NCI-H524 treated with DMSO at 0.1 percent for 48 hours (cell line): ENCODE data around the gene HSBP1L1.

Experiments used
- DNase-seq: peaks from one replicate; lab custom pipeline; 2025; lab: John Stamatoyannopoulos, UW

Gene HSBP1L1

DNA sequence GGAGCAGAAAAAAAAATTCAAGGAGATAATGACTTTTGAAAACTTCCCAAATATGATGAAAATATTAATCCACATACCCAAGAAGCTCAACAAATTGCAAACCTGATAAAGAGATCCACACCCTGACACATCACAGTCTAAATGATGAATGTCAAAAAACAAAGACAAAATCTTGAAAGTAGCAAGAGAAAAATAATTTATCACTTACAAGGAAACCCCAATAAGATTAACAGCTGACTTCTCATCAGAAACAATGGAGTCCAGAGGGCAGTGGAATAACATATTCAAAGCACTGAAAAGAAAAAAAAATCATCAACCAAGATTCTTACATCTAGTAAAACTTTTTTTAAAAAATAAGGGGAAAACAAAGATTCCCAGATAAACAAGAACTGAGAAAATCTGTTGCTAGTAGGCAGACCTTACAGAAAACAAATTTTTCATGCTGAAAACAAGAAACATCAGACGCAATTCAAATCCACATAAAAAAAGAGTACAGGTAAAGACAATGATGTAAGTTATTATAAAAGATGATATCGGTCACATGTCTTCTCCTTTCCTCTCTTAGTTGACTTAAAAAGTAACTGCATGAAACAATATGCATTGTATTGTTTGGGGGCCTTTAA, 34.3 kb upstream of the HSBP1L1 start:
- DNase-seq = no peak

DNA sequence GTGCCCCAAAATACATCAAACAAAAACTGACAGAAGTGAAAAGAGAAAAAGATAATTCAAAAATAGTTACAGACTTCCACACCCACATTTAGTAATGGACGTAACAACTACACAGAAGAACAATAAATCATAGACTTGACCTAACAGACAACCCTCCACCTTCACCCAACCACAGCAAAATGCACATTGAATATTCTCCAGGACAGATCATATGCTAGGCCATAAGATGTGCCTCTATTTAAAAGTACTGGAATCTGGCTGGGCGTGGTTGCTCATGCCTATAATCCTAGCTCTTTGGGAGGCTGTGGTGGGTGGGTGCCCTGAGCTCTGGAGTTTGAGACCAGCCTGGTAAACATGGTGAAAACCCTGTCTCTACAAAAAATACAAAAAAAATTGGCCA, 33.0 kb upstream of the HSBP1L1 start:
- DNase-seq = no peak

DNA sequence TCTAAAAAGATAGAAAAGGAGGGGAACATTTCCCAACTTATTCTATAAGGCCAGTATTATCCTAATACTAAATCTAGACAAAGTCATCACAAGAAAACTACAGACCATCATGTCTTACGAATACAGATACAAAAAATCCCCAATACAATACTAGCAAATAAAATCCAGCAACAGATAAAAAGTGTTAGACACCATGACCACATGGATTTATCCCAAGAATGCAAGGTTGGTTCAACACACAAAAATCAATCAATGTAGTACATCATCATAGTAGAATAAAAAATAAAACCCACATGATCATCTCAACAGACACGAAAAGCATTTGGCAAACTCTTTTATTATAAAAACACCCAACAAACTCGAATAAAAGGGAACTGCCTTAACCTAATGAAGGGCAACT, 31.5 kb upstream of the HSBP1L1 start:
- no peak for DNase-seq

DNA sequence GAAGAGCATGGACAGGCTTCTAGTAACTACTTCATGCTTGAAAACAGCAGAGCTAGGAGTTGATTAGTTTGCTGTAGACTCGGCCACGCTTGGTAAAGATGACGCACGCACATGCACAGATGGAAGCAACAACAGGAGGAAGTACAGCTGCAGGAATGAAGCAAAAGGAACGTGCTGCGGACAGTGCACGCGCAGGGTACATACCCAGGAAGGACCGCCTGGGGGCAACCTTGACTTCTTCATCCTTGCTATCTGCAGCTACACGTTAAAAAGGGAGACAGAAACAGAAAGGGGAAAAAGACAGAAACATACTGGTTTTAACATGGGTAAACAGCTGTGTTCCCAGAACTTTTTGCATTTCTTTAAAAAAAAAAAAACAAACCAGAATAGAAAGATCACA, 30.7 kb upstream of the HSBP1L1 start:
- no peak for DNase-seq

DNA sequence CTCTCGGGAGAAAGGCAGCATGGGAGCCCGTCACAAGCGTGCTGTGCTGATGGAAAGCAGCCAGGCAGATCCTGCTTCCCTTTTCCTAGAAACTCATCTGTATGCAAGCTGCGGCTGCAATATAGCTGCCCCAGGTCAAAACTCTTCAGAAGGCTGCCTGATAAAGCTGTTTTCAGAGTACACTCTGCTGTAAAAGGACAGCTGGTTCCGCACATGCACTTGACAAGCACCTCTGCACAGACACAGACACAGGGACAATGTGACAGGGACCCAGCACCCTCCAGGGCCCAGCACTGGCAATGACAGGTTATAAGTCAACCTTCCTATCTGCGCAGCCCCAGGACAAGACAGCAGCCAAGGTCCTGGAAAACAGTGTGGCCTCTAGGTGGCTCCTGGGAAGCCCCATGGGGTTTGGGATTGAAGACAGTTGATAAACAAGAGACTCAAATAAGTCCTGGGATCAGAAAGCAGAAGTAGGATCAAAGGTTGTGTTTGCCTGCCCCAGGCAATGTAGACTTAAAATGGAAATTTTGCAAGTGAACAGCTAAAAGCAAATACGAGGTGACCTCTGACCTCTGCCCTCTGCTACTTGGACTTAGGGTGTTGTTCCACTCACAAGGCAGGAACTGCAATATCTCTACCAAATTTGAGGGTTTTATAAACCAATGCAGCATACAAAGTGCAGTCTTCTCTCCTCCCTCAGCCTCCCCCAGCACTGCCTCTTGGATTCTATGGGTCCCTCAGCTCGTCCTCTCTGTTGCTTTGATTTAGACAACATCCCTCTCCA, 29.9 kb upstream of the HSBP1L1 start:
- DNase-seq = no peak

DNA sequence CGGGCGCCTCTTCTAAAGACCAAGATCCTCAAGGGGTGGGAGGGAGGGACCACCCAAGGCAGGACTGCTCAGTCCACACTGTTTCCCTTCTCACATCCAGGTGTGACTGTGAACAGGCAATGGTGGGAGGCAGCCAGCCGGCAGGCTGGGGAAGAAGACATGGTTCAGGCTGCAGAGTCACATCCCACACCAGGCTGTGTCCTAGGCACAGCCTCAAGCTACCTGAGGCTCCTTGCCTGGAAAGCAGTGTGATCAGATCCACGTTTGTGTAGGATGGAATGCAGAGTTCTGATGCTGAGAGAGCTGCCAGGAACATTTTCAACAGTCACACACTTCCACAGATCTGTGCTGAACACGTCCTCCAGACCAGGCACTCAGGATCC, 29.4 kb upstream of the HSBP1L1 start:
- DNase-seq = no peak

DNA sequence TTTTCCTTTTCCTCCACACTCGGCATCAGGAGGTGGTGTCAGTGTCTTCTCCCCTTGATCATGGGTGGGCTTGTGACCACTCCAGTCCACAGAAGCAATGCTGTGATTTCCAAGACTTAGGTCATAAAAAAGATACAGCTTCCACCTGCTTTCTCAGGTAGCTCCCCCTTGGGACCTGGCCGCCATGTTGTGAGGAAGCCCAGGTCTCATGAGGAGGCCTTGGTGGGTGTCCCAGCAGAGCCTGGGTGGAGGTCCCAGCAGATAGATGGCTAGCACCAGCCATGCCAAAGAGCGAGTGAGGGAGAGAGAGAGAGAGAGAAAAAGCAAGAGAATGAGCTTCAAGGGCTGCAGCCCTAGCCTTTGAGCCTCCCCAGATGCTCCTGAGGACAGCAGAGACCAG, 28.9 kb upstream of the HSBP1L1 start:
- no peak for DNase-seq

DNA sequence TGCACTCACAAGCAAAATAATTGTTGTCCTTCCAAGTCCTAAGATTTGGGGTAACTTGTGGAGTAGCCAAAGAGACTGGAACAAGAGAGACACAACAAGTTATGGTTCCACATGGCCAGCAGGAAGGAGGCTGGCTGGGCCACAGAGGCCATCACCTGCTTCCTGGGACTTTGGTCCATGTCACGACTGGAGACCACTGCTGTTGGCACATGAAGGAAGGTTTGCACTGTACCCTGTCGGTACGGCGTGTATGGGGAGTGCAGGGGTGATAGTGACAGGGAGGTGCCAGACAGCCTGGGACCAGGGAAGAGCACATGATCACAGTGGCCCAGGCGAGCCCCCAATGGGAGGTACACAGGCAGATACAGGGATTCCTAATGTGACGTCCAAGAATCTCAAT, 28.5 kb upstream of the HSBP1L1 start:
- no peak for DNase-seq

DNA sequence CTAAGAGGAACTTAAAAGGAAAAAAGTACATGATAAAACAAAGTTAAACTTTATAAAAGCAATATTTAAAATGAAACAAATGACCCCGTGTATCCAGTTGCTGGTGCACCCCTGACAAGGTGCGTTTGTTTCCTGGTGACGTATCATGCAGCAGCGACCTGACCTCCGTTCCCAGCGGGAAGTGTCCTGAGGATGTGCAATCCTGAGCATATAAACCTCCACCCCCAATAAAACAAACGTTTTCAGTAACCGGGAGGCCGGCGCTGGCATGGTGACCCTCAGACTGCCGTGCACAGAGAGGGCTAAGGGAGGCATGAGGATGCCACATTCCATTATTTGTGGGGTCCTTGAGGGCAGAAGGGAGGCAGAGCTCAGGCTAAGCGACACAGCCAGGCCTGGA, 27.8 kb upstream of the HSBP1L1 start:
- DNase-seq = no peak

DNA sequence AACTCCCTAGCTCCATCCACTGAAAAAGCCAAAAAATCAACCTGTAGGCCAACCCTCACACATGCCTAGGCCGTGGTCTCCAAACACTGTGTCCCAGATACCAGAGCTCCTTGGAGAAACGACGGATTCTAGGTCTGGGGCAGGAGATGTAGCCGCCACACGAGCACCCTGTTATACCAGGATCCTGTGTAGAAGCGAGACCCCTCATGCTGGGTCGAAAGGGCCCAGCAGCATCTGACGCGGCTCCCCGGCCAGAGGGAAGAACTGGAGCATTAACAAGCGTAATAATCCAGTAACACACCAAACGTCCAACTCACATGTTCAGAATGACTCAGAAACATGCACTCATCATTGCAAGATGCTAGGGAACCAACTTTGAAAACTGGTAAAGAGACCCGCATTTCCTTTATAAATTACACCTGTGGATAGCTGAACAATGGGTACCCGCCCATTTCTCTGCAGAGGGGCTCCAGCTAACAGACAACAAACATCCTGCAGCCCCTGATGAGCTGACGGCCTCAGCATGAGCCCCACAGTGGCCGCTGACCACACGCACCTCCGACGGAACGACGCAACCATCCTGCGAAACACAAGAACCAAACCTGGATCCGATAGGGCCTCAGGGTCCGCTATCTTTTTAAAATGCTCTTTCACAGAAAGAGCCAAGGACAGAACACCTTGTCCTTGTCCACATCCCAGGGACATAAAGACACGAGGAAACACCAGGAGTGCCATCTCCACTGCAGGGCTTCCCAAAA, 27.2 kb upstream of the HSBP1L1 start:
- DNase-seq = no peak

DNA sequence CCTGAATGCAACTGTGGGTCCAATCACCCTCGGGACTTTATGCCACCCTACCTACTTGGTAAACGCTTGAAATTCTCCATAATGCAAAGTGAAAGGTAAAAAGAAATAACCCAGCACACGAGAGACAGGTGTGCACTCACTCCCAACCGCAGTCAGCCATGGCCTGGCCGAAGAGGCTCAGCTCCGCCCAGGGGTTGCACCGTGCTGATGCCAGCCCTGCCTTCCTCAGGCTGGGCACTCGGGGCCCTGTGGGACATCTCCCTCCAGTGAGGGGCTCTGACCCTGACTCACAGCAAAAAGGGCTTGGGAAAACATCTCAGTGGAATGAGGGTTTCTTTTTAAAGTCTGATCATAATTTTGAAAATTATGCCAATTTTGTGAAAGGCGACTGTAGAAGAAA, 26.2 kb upstream of the HSBP1L1 start:
- DNase-seq = no peak

DNA sequence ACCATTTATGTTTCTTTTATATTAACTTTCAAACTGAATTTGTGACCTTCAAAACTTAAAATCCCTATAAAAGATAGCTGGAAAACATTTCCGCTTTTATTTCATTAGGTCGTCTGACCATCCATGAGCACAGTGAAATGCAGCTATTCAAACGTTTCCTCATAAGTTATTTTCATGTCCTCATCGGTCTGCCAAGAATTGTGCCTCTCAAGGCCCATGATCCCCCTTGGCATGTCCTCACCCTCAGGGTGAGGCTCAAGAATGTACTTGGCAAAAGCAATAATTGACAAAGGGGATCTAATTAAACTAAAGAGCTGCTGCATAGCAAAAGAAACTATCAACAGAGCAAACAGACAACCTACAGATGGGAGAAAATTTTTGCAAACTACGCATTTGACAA, 25.3 kb upstream of the HSBP1L1 start:
- no peak for DNase-seq

DNA sequence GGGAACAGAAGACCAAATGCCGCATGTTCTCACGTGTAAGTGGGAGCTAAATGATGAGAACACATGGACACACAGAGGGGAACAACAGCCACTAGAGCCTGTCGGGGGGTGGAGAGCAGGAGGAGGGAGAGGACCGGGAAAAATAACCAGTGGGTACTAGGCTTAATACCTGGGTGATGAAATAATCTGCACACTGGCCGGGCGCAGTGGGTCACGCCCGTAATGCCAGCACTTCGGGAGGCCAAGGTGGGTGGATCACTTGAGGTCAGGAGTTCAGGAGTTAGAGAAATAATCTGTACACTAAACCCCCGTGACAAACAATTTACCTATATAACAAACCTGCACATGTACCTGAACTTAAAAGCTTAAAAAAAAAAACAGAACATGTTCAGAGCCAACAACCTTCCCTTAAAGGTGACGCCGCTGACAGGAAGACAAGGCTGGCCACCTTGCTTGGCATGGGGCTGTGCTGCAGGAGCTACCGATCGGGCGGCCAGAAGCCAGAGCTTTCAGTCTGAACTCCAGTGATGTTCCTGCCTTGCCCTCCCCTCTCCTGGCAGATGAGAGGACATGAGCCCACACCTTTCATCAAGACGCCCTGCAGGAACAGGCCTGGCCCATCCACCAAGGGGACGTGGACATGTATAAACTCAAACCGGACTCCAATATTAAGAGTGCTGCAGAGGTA, 24.2 kb upstream of the HSBP1L1 start:
- DNase-seq = no peak

DNA sequence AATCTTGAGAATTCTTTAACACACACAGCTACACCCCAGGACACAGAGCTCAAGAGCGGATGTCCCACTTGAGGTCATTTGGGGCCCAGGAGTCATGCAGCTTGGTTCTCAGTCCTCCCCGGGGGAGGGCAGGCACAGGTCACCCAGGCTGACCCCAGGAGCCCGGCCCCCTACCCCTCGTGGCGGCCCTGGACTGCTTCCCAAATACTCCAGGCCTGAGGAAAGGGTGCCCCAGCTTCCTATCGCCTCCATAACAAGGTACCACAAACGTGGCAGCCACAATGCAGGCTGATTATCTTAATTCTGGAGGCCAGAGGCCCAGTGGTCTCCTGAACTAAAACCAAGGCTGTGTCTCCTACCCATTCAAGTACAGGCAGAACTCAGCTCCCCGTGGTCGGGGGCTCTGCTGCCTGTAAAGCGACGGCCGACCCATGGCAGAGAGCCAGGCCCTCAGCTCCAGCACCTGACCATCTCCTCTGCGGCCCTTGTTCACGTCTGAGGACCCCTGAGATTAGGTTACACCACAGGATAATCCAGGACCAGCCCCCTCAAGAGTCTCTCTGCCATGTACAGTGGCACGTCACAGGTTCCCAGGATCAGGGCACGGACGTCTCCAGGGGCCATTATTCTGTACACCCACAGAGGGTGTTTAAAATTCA, 23.5 kb upstream of the HSBP1L1 start:
- no peak for DNase-seq

DNA sequence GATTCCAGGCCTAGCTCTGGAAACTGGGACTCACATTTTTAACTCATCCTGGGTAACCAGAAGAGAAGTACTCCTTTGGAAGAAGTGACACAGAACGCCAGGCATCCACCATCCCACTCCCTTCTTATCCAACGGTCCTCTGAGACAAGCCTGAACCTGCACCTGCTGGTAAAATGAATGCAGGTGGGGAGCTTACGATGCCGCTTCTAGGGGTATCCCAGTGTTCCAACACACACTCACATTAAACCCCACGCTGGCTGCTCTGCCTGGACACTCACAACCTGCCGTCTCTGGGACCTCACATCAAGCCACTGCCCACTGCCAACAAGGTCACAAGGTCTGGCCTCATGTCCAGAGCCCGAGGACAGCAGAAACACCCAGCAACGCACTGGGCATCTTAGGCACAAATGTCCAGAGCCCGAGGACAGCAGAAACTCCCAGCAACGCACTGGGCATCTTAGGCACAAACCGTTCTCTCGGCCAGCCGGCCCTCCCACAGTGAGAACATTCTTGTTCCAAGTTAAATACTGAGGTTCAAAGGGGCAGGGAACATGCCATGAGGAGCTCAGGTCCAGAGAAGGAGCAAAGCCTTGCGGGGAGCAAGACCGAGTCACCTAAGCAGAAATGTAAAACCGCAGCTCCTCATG, 22.8 kb upstream of the HSBP1L1 start:
- no peak for DNase-seq

DNA sequence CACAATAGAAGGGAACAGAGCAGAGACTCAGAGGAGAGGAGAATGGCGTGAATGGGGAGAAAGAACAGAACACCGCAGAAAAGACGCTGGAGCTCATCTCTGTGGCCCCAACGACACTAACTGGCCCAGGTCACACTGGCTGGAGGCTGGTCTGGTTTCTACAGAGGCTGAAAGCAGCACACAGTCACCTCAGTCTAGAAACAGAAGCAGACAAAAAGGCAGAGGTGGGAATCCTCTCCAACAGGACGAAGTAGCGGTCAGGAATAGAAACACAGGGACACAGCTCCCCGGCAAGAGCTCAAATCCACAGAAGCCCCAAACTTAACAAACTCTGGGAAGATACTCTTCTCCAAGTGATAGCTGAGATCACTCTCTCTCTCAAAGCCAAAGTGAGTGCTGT, 22.2 kb upstream of the HSBP1L1 start:
- no peak for DNase-seq

DNA sequence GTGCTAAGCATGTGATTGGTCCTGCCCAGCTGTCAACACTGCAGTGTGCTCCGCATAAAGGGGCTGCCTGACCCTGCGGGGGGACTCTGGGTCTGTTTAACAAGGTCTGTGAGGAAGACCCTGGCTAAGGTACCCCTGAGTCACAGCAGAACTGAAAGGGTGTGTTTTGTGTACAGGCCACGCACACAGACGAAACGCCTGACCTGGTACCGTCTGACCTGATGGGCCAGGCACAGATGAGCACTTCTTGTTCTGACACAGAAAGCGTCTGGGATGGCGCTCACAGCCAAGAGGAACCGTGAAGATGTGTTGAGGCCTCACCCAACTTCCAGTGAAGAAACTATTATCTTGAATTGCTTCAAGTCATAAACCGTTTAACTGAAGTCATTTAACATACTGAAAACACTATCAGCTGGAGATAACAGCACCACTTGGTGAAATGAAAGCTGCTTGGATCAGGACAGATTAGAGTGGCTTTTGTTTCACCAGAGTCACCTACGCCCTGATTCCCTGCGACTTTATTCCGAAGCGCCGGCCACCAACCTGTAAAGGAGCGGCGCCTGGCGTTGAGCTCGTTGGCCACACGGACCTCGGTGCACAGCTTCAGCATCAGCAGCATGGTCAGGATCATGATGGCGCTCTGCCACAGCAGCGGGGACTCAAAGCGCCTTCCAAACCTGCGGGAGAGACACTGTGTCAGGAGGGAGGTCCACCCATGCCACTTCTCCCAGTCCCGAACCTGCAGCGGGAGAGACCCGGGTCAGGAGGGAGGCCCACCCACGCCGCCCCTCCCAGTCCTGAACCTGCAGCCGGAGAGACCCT, 21.4 kb upstream of the HSBP1L1 start:
- no peak for DNase-seq

DNA sequence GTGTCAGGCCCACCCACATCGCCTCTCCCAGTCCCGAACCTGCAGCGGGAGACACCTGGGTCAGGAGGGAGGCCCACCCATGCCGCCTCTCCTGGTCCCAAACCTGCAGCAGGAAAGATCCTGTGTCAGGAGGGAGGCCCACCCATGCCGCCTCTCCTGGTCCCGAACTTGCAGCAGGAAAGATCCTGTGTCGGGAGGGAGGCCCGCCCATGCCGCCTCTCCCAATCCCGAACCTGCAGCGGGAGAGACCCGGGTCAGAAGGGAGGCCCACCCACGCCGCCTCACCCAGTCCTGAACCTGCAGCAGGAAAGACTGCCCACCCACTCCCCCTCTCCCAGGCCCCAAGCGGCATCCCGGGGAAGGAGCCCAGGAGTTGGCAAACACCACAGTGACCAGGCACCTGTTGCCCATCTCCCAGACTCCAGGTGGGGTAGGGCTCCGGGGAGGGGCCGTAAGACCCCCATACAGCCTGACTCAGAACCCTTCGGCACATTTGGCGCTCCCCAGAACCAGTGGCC, 20.8 kb upstream of the HSBP1L1 start:
- DNase-seq = no peak

DNA sequence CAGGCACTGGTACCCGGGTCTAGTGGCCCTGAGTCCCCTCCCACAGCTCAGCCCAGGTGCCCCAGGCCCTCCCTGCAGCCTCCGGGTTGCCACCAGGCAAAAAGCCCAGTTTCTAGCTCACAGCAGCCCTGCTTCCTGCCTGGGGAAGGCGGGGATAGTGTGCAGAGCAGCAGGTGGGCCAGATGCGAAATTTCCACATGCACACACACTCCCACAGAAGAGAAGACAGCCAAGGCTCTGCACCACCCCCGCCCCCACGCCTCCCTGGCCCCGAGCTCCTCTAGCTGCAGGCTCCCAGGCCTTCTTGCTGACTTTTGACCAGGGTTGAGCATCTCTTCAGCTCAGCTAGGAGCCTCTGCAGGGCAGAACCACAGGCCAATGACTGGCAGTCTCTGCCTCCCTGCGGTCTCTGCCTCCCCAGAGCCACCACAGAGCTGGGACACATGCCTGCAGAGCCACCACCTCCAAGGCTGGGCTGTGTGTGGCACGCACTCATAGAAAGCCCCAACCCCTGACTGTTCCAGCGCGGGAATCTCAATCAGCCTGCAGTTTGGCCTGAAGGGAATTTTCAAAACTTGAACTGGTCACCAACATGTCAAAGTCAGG, 20.2 kb upstream of the HSBP1L1 start:
- DNase-seq = no peak

DNA sequence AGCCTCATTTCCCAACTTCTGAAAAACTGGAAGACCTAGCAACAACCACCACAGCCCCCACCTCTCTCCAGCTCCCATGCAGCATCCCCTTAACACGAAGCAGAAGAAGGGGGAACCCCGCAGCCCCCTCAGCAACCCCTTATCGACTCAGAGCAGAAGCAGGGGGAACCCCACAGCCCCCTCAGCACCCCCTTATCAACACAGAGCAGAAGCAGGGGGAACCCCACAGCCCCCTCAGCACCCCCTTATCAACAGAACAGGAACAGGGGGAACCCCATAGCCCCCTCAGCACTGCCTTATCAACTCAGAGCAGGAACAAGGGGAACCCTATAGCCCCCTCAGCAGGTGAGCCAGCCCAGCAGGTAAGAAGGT, 19.7 kb upstream of the HSBP1L1 start:
- no peak for DNase-seq
